Measurements from ENCODE around the gene RSPH9.

The RSPH9 gene

GRCh38 chr6:43667245-43668150, 22.7 kb downstream of the RSPH9 start:
- peak; percentile 77 to 84 for DNase-seq (ENCODE audit: low read depth in 1 of 2, low spot score in 1 of 2)

DNA sequence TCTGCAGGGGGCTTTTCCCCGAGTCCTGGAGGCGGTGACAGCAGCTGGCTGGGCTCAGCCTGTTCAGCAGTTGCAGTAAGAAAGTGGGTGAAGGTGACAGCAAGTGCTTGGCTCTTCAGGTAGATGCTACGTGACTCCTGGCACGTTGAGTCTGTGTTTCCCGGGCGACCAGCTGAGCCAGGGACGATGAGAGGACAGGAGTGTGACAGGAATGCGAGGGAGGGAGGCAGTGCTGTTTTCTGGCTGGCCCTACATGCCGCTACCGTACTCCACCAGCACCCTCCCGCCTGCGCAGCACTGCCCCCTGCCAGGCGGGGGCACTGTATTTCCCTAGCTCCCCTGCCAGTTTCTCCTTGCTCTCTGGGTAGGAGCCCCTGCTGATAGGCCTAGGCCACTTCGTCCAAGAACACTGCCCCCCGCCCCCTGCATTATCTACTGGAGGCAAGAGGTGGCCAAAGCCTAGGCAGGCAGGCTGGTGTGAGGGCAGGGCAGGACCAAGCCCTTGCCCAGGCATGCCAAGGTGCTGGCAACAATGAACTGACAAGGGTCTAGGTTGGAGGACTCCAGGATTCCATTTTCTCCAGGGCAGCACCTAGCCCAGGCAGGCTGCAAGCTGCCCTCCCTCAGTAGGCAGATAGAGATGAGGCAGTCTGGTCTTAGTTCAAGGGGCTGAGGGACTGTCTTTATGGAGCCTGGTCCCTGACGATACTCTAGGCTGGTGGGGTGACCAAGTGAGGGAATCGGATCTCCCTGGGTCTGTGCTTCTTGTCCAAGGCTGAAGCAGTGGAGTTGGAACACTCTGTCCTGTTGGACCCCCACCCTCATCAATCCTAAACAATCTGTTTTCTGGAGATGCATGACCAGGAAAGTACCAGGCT, 23.6 kb downstream of the RSPH9 start:
- DNase-seq (ENCODE audit: low read depth in 1 of 2, low spot score in 1 of 2), result peak in 1 of 2 donors; percentile 21

DNA sequence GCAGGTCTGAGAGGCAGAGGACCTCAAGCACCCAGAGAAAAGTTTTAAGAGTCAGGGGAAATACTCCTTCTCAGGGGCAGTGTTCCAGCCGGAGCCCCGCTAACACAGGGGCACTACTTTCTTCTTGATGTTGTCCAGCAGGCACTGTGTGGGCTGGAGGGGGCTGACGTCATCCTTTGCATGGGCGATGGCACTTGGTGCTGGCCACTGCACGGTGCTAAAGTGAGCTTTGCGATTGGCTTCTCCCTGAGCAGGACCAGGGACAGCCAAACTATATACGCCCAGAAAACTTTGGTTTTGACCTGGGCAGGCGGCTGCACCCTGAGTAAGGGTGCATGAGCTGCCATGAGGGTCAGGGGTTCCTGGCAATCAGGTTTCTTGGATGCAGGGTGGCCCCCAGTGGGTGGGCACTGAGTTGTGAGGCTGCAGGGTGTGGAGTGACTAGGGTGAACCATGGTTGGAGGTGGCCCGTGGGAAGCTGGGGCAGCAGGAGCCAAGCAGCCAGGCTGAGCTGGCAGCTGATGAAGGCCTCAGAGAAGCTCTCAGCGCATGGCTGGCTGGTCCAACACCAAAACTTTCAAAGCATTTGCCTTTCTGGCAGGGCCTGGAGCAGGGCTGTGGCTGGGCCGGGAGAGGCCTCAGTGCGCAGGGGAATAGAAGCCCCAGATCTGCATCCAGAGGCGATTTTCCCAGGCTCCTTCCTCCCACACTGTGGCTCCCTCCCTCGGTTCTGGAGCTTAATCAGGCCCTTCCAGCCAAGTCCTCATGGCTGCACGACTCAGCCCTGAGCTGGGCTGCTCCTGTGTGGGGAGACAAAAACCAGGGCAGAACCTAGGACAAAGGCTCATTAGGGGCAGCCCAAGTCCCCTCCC, 24.4 kb downstream of the RSPH9 start:
- DNase-seq (ENCODE audit: low read depth in 1 of 2, low spot score in 1 of 2), result no peak

- DNase-seq (ENCODE audit: low read depth in 1 of 2, low spot score in 1 of 2), result no peak
These were observed 25.2 kb downstream of the RSPH9 start for GRCh38 chr6:43669922-43670622.

GRCh38 chr6:43670623-43670986, 25.8 kb downstream of the RSPH9 start:
- no peak for DNase-seq (ENCODE audit: low read depth in 1 of 2, low spot score in 1 of 2)

GRCh38 chr6:43671011-43671800, 26.4 kb downstream of the RSPH9 start:
- DNase-seq (ENCODE audit: low read depth in 1 of 2, low spot score in 1 of 2), result no peak

GRCh38 chr6:43671801-43672690, 27.2 kb downstream of the RSPH9 start:
- no peak for DNase-seq (ENCODE audit: low read depth in 1 of 2, low spot score in 1 of 2)

- no peak for DNase-seq (ENCODE audit: low read depth in 1 of 2, low spot score in 1 of 2)
These were observed 28.7 kb downstream of the RSPH9 start for GRCh38 chr6:43673444-43674084.

GRCh38 chr6:43674291-43674690, 29.5 kb downstream of the RSPH9 start:
- no peak for DNase-seq (ENCODE audit: low read depth in 1 of 2, low spot score in 1 of 2)

- no peak for DNase-seq (ENCODE audit: low read depth in 1 of 2, low spot score in 1 of 2)
These were observed 30.1 kb downstream of the RSPH9 start for GRCh38 chr6:43674921-43675320.

GRCh38 chr6:43676962-43677606, 32.2 kb downstream of the RSPH9 start:
- no peak for DNase-seq (ENCODE audit: low read depth in 1 of 2, low spot score in 1 of 2)

GRCh38 chr6:43677759-43678158, 32.9 kb downstream of the RSPH9 start:
- no peak for DNase-seq (ENCODE audit: low read depth in 1 of 2, low spot score in 1 of 2)

DNA sequence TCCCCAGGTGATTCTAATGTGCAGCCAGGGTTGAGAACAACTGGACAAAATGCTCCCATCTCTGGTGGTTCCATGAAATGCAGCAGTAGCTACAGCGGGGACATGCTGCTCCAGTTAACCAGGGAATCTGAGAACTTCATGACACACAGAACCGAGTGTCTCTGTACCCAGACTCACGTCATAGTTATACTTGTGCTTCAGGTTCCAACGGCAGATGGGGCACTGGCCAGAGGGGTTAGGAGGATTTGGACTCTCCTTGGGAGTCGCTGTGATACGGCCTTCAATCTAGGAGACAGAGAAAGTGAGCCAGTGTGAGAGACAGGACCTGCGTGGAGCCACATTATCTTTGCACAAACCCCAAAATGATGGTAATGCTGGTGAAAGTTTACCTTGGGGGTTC, 33.5 kb downstream of the RSPH9 start:
- DNase-seq (ENCODE audit: low read depth in 1 of 2, low spot score in 1 of 2), result no peak

DNA sequence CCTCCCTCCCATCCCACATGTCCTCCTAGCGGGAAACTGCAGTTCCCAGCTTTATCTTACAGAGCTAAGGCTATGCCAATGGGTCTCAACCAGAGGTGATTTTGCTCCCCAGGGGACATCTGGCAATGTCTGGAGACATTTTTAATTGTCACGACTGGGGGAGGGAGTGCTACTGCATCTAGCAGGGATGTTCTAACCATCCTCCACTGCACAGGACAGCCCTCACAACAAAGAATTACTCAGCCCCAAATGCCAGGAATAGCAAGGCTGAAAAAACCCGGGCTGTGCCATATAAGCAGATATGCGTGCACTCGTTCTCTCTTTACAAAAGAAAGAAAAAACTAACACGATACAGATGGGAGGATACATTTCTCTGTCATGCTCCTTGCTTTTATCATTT, 34.2 kb downstream of the RSPH9 start:
- DNase-seq (ENCODE audit: low read depth in 1 of 2, low spot score in 1 of 2), result no peak

DNA sequence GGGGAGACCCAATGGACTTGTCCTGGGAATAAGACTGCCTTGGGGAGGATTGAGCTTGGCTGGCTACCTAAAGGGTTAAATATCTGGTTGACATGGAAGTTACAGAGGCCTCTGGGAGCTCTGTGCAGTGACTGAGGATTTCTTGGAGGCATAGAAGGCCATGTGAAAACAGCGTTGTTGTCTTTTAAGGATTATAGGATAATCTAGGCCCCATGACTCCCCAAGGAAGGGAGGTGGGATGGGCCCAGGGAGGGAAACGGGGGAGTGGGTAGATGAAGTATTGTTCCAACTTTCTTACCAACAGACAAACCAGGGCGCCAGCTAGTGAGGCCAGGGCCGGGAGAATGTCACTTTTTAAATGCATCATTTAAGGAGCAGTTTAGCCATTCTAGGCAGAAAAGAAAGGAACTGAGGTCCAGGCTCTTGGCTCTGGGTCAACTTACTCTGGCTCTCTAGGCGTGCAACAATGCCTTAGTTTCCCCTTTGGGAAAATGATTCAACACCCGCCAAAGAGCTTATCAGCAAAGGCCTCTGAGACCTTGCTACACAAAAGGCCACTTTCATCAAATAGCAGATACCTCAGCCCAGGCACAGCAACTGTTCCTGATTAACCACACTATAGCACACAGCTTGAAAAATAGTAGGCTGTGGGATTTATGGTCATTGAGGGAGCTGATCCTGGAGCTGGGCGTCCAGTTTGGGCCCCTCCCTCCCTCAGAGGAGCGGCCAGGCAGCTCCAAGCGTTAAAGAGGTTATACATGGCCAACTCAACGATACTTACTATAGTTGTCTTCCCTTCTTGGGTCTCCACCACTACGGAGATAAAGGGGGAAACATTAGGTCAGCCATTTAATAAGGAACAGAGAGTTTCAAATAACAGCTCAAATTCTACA, 35.7 kb downstream of the RSPH9 start:
- DNase-seq (ENCODE audit: low read depth in 1 of 2, low spot score in 1 of 2), result no peak

- DNase-seq (ENCODE audit: low read depth in 1 of 2, low spot score in 1 of 2), result no peak
These were observed 36.5 kb downstream of the RSPH9 start for GRCh38 chr6:43681303-43681702.

Data from activated CD4-positive, alpha-beta T cell treated with anti-CD3 and anti-CD28 coated beads, Interleukin-2, amount 50 U/mL, for 24 hours (primary cell).